ENCODE measurements around the gene WNT3A. TPM values are rescaled to one million over a fixed set of nuclear protein-coding genes. Genes with fewer than 3 reads are reported as not detected.

WNT3A gene
- total RNA-seq, 1 donor from 2014 or later: not detected

- peak overlapping the region; percentile 100 for H3K27ac ChIP-seq
- no peaks in the 10 kb centered on the region for H3K27me3 ChIP-seq
- TF ChIP-seq CTCF (IDR thresholded peaks at IDR 0.05) (no peak), POLR2A (IDR thresholded peaks at IDR 0.05) (no peak), POLR2AphosphoS5 (IDR thresholded peaks at IDR 0.05; ENCODE audit: insufficient read depth in 1 of 2, low read depth in 1 of 2) (no peak)
- peaks cover 48% of the 10 kb centered on the region for H3K4me1 ChIP-seq
- peak overlapping the region; percentile 91 to 99 for H3K4me3 ChIP-seq
- DNase-seq (ENCODE audit: extremely low spot score in 2 of 2): no peak
- H3K36me3 ChIP-seq: no peaks in the 10 kb centered on the region
- H3K9me3 ChIP-seq: no peaks in the 10 kb centered on the region
- intact Hi-C loops (cut with DNase I): loop anchor here (10.0 kb wide), 2 partner anchors 84 to 346 kb away; partner anchors contain the start of genes IBA57, JMJD4 and SNAP47
These were observed 74.3 kb downstream of the WNT3A start for GRCh38 chr1:228081144-228081543.

GRCh38 chr1:228081578-228082213, 74.9 kb downstream of the WNT3A start:
- intact Hi-C loops (cut with DNase I): loop anchor here (10.0 kb wide), 2 partner anchors 83 to 347 kb away; partner anchors contain the start of genes IBA57, JMJD4 and SNAP47
- TF ChIP-seq CTCF (IDR thresholded peaks at IDR 0.05) (no peak), POLR2AphosphoS5 (IDR thresholded peaks at IDR 0.05; ENCODE audit: insufficient read depth in 1 of 2, low read depth in 1 of 2) (no peak), POLR2A (IDR thresholded peaks at IDR 0.05) (no peak)
- Histone ChIP-seq H3K27me3 (no peaks in the 10 kb centered on the region), H3K27ac (peak overlapping the region; percentile 100), H3K4me3 (peak overlapping the region; percentile 91 to 99), H3K36me3 (no peaks in the 10 kb centered on the region), H3K9me3 (no peaks in the 10 kb centered on the region), H3K4me1 (peaks cover 53% of the 10 kb centered on the region)
- DNase-seq (ENCODE audit: extremely low spot score in 2 of 2): no peak

- Histone ChIP-seq H3K4me3 (peak within 1 kb of the TSS; percentile 91 to 99), H3K4me1 (peaks cover 60% of the 10 kb centered on the region), H3K9me3 (no peaks in the 10 kb centered on the region), H3K27ac (peak within 1 kb of the TSS; percentile 100), H3K36me3 (no peaks in the 10 kb centered on the region), H3K27me3 (no peaks in the 10 kb centered on the region)
- intact Hi-C loops (cut with DNase I): loop anchor here (10.0 kb wide), 2 partner anchors 82 to 348 kb away; partner anchors contain the start of genes IBA57, JMJD4 and SNAP47
- TF ChIP-seq POLR2AphosphoS5 (IDR thresholded peaks at IDR 0.05; ENCODE audit: insufficient read depth in 1 of 2, low read depth in 1 of 2): peak; percentile 43 to 87
- TF ChIP-seq CTCF (IDR thresholded peaks at IDR 0.05): peak in 1 of 3 experiments; percentile 7
- peak in 1 of 2 donors; percentile 92 for TF ChIP-seq POLR2A (IDR thresholded peaks at IDR 0.05)
- DNase-seq (ENCODE audit: extremely low spot score in 2 of 2): no peak
These were observed 75.6 kb downstream of the WNT3A start, which contains the start of gene ARF1 for GRCh38 chr1:228082214-228082917. TSS of gene ARF1 (plus strand) at chr1:228082708. CDS start at chr1:228097115, 14,407 bp downstream.

- Histone ChIP-seq H3K4me1 (peaks cover 68% of the 10 kb centered on the region), H3K9me3 (no peaks in the 10 kb centered on the region), H3K27ac (peak overlapping the region; percentile 100), H3K27me3 (no peaks in the 10 kb centered on the region), H3K4me3 (peak overlapping the region; percentile 91 to 99), H3K36me3 (no peaks in the 10 kb centered on the region)
- DNase-seq (ENCODE audit: extremely low spot score in 2 of 2): no peak
- intact Hi-C loops (cut with DNase I): loop anchor here (10.0 kb wide), 2 partner anchors 82 to 348 kb away; partner anchors contain the start of genes IBA57, JMJD4 and SNAP47
- TF ChIP-seq POLR2AphosphoS5 (IDR thresholded peaks at IDR 0.05; ENCODE audit: insufficient read depth in 1 of 2, low read depth in 1 of 2): peak in 1 of 2 donors; percentile 36
- no peak for TF ChIP-seq CTCF (IDR thresholded peaks at IDR 0.05)
- TF ChIP-seq POLR2A (IDR thresholded peaks at IDR 0.05): no peak
These were observed 76.4 kb downstream of the WNT3A start for GRCh38 chr1:228082918-228083870.

Measured in vagina (tissue), 2 donors.